GM13976 (cell line): ENCODE measurements around the gene ART4.

Source experiments
- DNase-seq: peaks from one replicate; pipeline ENCODE4 v3.0.0; 2012; ENCODE audit warnings: low spot score
- CTCF ChIP-seq: IDR thresholded peaks from 2 replicates; pipeline ENCODE4 v1.5.1; 2012; ENCODE audit warnings: borderline replicate concordance, mild to moderate bottlenecking; ENCODE audit not compliant: insufficient read depth; ENCODE audit errors: extremely low read depth, missing control alignments, control extremely low read depth
- in situ Hi-C: fragments of 300-500 bp; cut with MboI; formaldehyde crosslinking; loops from one replicate; pipeline ENCODE4 v1.12.0; 2022; ENCODE audit warnings: low sequenced_read_pairs, mixed read lengths, inconsistent platforms; ENCODE audit not compliant: unreplicated experiment

The ART4 gene

GRCh38 chr12:14846042-14846587 is 2.8 kb upstream of the ART4 start:
- TF ChIP-seq CTCF = no peak
- DNase-seq = no peak
- in situ Hi-C loops = no loop called here

DNA sequence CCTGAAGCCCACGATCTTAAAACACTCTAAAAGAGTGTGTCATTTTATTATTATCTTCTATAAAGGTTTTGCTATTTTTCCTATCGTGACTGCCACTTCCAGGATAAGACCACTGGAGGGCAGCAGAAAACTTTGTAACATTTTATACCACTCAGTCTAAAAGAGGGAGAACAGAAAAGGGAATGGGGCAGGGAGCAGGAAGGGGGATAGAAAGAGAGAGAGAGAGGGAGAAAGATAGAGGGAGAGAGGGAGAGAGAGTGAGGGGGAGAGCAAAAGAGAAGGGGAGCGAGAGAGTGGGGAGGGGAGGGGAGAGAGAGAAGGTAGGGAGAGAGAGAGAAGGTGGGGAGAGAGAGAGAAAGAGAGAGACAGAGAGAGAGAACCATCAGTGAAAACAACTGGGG is 2.0 kb upstream of the ART4 start:
- in situ Hi-C loops = no loop called here
- peak; percentile 67 for DNase-seq
- TF ChIP-seq CTCF = peak; percentile 67

GRCh38 chr12:14844401-14844800 is 1.1 kb upstream of the ART4 start:
- TF ChIP-seq CTCF = no peak
- in situ Hi-C loops = loop anchor here (5.0 kb wide), 1 partner anchor 153 kb away; no protein-coding TSS in a partner anchor
- DNase-seq = no peak

DNA sequence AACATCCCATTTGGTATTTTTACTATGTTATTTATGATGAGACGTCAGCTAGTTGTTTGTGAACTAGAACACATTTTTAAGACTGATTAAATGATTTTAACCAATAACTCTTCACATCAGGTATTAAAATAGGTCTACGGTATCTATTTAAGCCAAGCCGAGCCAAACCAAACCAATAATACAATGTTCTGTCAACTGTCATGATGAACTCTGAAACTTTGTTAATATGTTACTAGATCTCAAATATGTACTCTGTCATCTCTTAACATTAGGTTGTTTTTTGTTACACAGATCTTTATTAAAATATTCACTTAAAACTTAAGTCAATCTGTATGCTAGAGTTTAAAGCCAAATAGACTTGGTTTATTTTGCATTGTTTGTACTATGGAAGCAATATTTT is 1.0 kb downstream of the ART4 start:
- DNase-seq = no peak
- in situ Hi-C loops = loop anchor here (5.0 kb wide), 1 partner anchor 155 kb away; no protein-coding TSS in a partner anchor
- TF ChIP-seq CTCF = no peak

GRCh38 chr12:14841761-14842160 is 1.6 kb downstream of the ART4 start:
- TF ChIP-seq CTCF = no peak
- in situ Hi-C loops = loop anchor here (5.0 kb wide), 1 partner anchor 156 kb away; no protein-coding TSS in a partner anchor
- DNase-seq = no peak

GRCh38 chr12:14840616-14841015 is 2.7 kb downstream of the ART4 start:
- TF ChIP-seq CTCF = no peak
- no peak for DNase-seq
- in situ Hi-C loops = loop anchor here (5.0 kb wide), 1 partner anchor 157 kb away; no protein-coding TSS in a partner anchor
